Lower leg skin (tissue), 4 donors: ENCODE measurements around the gene NT5M. TPM values are rescaled to one million over a fixed set of nuclear protein-coding genes. Genes with fewer than 3 reads are reported as not detected.

ENCODE experiments used
- DNase-seq, 2 donors: peaks; one replicate each; pipeline ENCODE4 v3.0.0-alpha.2; 2019; ENCODE audit warnings: low spot score in 2 of 2
- H3K4me3 ChIP-seq: fragments of 200-600 bp; sonication (generic); 2 replicates; pipeline ENCODE4 v1.5.1; 2017; ENCODE audit warnings: mild to moderate bottlenecking, low read depth; ENCODE audit not compliant: poor library complexity, severe bottlenecking
- POLR2A ChIP-seq, 2 donors: fragments of 450-650 bp; IDR thresholded peaks; one replicate each; pipeline ENCODE4 v1.6.1; 2016 to 2017; ENCODE audit warnings: antibody characterized with exemption in 2 of 2, mild to moderate bottlenecking in 1 of 2, moderate library complexity in 1 of 2
- WGBS, 2 donors: methylation state at CpG; one replicate each; pipeline ENCODE4 v1.1.5; 2018; 5-methylcytosine and 5-hydroxymethylcytosine counted together
- intact Hi-C: fragments of 100-400 bp; cut with DNase I; formaldehyde crosslinking; loops from one replicate; pipeline ENCODE4 v1.15.0; 2023; ENCODE audit warnings: low total_unique reads
- total RNA-seq, 4 donors: library from RNA; depleted of rRNA; stranded (reverse); fragments of >200 nt; gene quantifications; one replicate each; pipeline ENCODE4 v1.1.0, GENCODE V29; 2016
- TF ChIP-seq, protein P1 (sequence below), 3 donors: fragments of 450-650 bp; IDR thresholded peaks; one replicate each; pipeline ENCODE4 v1.5.1; 2016; ENCODE audit warnings: antibody characterized with exemption in 3 of 3, mild to moderate bottlenecking in 3 of 3, moderate library complexity in 2 of 3

Gene NT5M
- total RNA-seq, 4 donors from 2014 or later = 0.53 to 4.5 (median 1.1) TPM

DNA sequence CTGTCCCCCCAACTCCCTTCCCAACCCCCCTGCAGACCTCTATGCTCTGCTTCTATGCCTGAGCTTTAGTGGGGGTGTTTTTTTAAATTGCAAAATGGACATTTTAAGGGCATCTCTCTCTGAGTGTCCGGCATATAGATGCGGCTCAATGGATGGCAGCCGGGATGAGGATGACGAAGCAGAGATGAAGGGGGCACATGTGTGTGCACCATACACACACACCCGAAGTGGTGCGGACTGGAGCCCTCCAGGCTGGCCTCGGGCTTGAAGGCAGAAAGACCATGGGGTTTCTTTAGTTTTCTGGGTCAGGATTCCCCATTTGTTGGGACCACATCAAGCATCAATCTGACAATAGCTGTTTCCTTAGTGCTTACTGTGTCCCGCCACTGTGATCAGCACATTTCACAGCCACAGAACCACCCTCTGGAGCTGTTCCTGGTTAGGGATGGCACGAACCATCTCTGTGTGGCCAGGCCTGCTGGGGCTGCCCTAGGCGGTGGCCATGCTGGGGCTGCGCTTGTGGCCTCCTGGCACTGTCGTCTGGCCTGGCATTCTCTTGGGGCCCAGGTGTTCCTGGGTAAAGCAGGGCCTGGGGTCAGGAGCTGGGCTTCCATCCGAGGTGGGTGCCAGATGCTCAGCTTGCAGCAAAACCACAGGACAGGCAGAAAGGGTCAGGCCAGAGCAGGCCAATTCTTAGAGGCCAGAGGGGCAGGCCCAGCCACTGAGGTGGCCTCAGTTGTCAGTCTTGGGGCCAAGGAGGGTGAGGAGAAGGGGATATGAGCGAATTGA, 49.9 kb downstream of the NT5M start:
- no peak overlapping the region for H3K4me3 ChIP-seq
- WGBS, 2 donors = 82 to 90% methylated on average over 14 of the region's 14 CpGs
- no peak for TF ChIP-seq POLR2A (IDR thresholded peaks at IDR 0.05)
- TF ChIP-seq, protein P1, sequence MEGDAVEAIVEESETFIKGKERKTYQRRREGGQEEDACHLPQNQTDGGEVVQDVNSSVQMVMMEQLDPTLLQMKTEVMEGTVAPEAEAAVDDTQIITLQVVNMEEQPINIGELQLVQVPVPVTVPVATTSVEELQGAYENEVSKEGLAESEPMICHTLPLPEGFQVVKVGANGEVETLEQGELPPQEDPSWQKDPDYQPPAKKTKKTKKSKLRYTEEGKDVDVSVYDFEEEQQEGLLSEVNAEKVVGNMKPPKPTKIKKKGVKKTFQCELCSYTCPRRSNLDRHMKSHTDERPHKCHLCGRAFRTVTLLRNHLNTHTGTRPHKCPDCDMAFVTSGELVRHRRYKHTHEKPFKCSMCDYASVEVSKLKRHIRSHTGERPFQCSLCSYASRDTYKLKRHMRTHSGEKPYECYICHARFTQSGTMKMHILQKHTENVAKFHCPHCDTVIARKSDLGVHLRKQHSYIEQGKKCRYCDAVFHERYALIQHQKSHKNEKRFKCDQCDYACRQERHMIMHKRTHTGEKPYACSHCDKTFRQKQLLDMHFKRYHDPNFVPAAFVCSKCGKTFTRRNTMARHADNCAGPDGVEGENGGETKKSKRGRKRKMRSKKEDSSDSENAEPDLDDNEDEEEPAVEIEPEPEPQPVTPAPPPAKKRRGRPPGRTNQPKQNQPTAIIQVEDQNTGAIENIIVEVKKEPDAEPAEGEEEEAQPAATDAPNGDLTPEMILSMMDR (IDR thresholded peaks at IDR 0.05) = no peak
- peak in 1 of 2 donors; percentile 67 for DNase-seq
- intact Hi-C loops = loop anchor here (10.0 kb wide), 1 partner anchor 152 kb away; no protein-coding TSS in a partner anchor

DNA sequence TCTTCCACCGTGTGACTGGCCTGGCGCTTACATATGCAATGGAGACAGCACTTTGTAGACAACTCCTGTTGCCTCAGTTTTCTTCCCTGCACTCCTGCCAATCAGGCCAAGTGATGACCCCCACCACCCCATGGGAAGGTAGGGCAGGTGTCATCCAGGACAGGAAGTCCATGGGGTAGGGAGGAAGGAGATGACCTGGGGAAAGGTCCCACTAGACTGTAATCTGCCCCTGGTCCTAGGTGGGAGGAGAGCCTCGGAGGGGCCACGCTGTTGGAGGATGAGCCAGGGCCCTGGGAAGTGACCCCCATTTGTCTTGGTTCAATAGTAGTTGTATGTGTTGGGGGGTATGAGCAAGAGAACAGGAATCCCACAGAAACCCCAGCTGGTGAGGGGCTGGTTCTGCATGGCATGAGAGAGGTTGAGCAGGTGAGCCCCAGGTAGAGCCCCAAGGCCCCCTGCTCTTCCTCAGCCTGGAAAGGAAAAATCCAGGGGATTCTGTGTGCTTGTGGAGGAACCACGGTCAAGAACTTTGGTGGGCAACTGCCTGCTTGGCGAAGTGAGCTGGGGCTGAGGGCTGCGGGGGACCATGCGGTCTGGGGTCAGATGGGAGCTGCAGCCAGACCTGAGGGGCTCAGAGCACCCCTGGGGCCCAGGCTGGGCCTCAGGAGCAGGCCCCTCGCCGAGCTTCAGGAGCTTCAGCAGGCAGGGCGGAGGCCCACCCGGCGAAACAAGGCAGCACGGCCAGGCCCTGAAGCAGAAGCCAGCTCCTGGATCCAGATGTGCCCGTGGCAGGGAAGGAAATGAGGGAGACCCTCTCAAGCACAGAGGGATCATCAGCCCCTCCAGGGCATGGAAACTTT, 50.7 kb downstream of the NT5M start:
- H3K4me3 ChIP-seq = no peak overlapping the region
- 81 to 83% methylated on average over 9 to 15 of the region's 15 CpGs for WGBS, 2 donors
- peak in 1 of 2 donors; percentile 79 for DNase-seq
- TF ChIP-seq, protein P1 (IDR thresholded peaks at IDR 0.05) = no peak
- TF ChIP-seq POLR2A (IDR thresholded peaks at IDR 0.05) = no peak
- intact Hi-C loops = loop anchor here (10.0 kb wide), 1 partner anchor 151 kb away; no protein-coding TSS in a partner anchor

DNA sequence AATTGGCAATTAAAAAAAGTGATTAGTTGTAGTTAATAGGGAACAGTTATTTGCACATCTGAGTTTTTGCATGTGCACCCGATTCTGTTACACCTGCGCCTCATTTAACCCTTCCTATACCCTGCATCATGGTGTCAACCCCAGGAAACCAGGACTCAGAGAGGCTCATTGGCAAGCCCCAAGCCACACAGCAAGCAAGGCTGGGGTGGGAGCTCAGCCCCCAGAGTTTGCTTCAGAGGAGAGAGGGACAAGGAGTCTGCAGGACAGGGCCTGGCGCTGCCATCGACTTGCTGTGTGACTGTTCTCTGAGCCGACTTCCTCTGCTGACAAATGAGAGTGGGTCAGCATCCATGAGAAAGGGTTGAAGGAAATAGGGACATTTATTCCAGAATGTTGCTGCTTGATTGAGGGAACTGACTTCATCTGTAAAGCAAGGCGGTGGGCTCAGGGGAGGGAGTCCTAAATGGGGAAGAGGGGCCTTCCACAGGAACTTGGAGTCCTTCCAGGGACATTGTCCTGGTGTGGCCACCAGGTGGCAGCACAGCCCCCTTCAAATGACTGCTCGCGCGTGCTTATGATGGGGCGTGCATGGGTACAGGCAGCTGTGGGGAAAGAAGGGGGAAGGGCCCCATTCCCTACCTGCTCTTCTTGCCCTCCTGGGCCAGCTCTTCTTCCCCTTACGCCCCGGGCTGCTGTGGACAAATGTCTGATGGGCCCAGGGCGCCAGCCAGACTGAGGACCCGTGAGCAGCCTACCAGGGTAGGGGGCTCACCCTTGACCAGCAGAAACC, 51.6 kb downstream of the NT5M start:
- TF ChIP-seq, protein P1 (IDR thresholded peaks at IDR 0.05) = peak in 2 of 3 donors; percentile 35 to 78
- TF ChIP-seq POLR2A (IDR thresholded peaks at IDR 0.05) = no peak
- 29 to 35% methylated on average over 14 of the region's 14 CpGs for WGBS, 2 donors
- H3K4me3 ChIP-seq = no peak overlapping the region
- intact Hi-C loops = loop anchor here (5.0 to 10.0 kb wide), 2 partner anchors 150 to 288 kb away; no protein-coding TSS in a partner anchor
- peak; percentile 65 to 94 for DNase-seq

DNA sequence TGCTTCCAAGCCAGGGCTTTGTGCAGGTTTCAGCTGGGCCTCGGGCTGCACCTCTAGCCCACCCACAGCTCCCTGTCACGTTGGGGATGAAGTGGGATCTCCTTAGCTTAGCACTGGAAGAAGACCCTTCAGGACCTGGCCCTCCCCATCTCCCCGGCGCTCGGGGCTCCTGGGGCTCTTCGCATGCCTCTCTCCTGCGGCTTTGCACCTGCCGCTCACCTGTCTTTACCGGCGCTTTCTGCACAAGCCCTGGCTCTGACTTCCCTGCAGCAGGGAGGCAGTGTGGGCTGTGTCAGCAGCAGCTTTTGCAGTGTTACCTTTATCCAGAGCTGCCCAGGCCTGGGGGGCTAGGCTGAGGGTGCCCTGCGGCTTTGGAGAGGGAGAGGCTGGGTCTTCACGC, 52.3 kb downstream of the NT5M start:
- no peak for TF ChIP-seq POLR2A (IDR thresholded peaks at IDR 0.05)
- TF ChIP-seq, protein P1 (IDR thresholded peaks at IDR 0.05) = no peak
- WGBS, 2 donors = 68 to 75% methylated on average over 4 to 12 of the region's 12 CpGs
- DNase-seq = peak in 1 of 2 donors; percentile 78
- H3K4me3 ChIP-seq = no peak overlapping the region
- intact Hi-C loops = loop anchor here (5.0 to 10.0 kb wide), 2 partner anchors 149 to 287 kb away; no protein-coding TSS in a partner anchor
